Transverse colon (tissue), 4 donors: ENCODE results near the gene EEPD1. TPM values are rescaled to one million over a fixed set of nuclear protein-coding genes. Genes with fewer than 3 reads are reported as not detected.
A peak's percentile ranks its signal among the peaks of the same experiment; 100 is the strongest.

Experiments
- DNase-seq: peaks from one replicate; pipeline ENCODE4 v3.0.0-alpha.2; 2019
- H3K27ac ChIP-seq, 4 donors: fragments of 200-600 bp; sonication (generic); 2 replicates each; pipeline ENCODE4 v1.5.1; 2016 to 2018; ENCODE audit warnings: inconsistent platforms in 4 of 4
- H3K27me3 ChIP-seq: fragments of 200-600 bp; sonication (generic); 2 replicates; pipeline ENCODE4 v1.5.1; 2017; ENCODE audit warnings: inconsistent platforms
- H3K36me3 ChIP-seq, 4 donors: fragments of 200-600 bp; sonication (generic); 2 replicates each; pipeline ENCODE4 v1.5.1; 2017 to 2019; ENCODE audit warnings: inconsistent platforms in 4 of 4
- H3K4me1 ChIP-seq, 4 donors: fragments of 200-600 bp; sonication (generic); 2 replicates each; pipeline ENCODE4 v1.5.1; 2017 to 2020; ENCODE audit warnings: inconsistent platforms in 4 of 4
- H3K4me3 ChIP-seq, 4 donors: fragments of 200-600 bp; sonication (generic); 1 replicate in 1 of 4; 2 replicates in 3 of 4; pipeline versions ENCODE4 v1.5.1 to v1.6.1; 2017 to 2019; ENCODE audit warnings: inconsistent platforms in 4 of 4
- H3K9me3 ChIP-seq, 2 donors: fragments of 200-600 bp; sonication (generic); 2 replicates each; pipeline ENCODE4 v1.5.1; 2017 to 2019; ENCODE audit warnings: inconsistent platforms in 2 of 2
- CTCF ChIP-seq, 5 experiments: fragments of 200-600 bp in 3 of 5; fragments of 450-650 bp in 2 of 5; sonication (generic) in 3 of 5; IDR thresholded peaks; 1 replicate in 2 of 5; 2 replicates in 3 of 5; pipeline ENCODE4 v1.5.1; 2016 to 2017; ENCODE audit warnings: antibody characterized with exemption in 5 of 5, inconsistent platforms in 3 of 5, mild to moderate bottlenecking in 2 of 5, moderate library complexity in 1 of 5
- EP300 ChIP-seq: sonication (generic); formaldehyde crosslinking; IDR thresholded peaks from one replicate; pipeline ENCODE4 v1.6.1; 2017; ENCODE audit warnings: antibody characterized with exemption, low read depth
- POLR2A ChIP-seq: fragments of 450-650 bp; IDR thresholded peaks from one replicate; pipeline ENCODE4 v1.6.1; 2016; ENCODE audit warnings: antibody characterized with exemption, mild to moderate bottlenecking, moderate library complexity
- POLR2AphosphoS5 ChIP-seq, 3 donors: sonication (generic); formaldehyde crosslinking; IDR thresholded peaks; one replicate each; pipeline ENCODE4 v1.6.1; 2016; ENCODE audit warnings: antibody characterized with exemption in 3 of 3
- WGBS, 2 donors: methylation state at CpG; one replicate each; pipeline ENCODE4 v1.1.5; 2018; ENCODE audit warnings: low coverage in 1 of 2; 5-methylcytosine and 5-hydroxymethylcytosine counted together
- in situ Hi-C, 4 donors: fragments of 200-750 bp; cut with MboI; loops; one replicate each; pipeline versions ENCODE4 v1.15.0 to v1.15.1; 2017; ENCODE audit warnings: low sequenced_read_pairs in 3 of 4, low pct_ligation_motif_present in 1 of 4, low pct_unique_long_range_greater_than_20kb in 1 of 4
- intact Hi-C: fragments of 100-400 bp; cut with DNase I; formaldehyde crosslinking; loops from one replicate; pipeline ENCODE4 v1.15.1; 2023; ENCODE audit warnings: low total_unique reads
- total RNA-seq, 4 donors: library from RNA; depleted of rRNA; stranded (reverse); fragments of >200 nt; gene quantifications; one replicate each; pipeline ENCODE4 v1.1.0, GENCODE V29; 2016

The EEPD1 gene
- total RNA-seq, 4 donors from 2014 or later = 16.2 to 36.2 (median 25.2) TPM

- no peaks in the 10 kb centered on the region for H3K9me3 ChIP-seq
- intact Hi-C loops = no loop called here
- H3K4me3 ChIP-seq = no peak overlapping the region
- H3K27me3 ChIP-seq = no peaks in the 10 kb centered on the region
- in situ Hi-C loops = no loop called here
- no peak overlapping the region for H3K27ac ChIP-seq
- H3K4me1 ChIP-seq = peaks cover 0 to 8% (median 4%) of the 10 kb centered on the region in 4 donors
- no peak for DNase-seq
- 50% methylated on average over 1 of the region's 1 CpG; no CpG with 5 or more reads in 1 of the 2 donors for WGBS, 2 donors
- H3K36me3 ChIP-seq = no peaks in the 10 kb centered on the region
- no peak for TF ChIP-seq POLR2AphosphoS5 (IDR thresholded peaks at IDR 0.05)
- TF ChIP-seq CTCF (IDR thresholded peaks at IDR 0.05) = no peak
- no peak for TF ChIP-seq EP300
- no peak for TF ChIP-seq POLR2A
Observed at GRCh38 chr7:36199329-36199728, 46.3 kb downstream of the EEPD1 start.

- DNase-seq = no peak
- Histone ChIP-seq H3K4me3 (no peak overlapping the region), H3K27ac (no peak overlapping the region), H3K4me1 (peaks cover 2 to 20% (median 13%) of the 10 kb centered on the region in 4 donors), H3K27me3 (no peaks in the 10 kb centered on the region), H3K9me3 (no peaks in the 10 kb centered on the region), H3K36me3 (no peaks in the 10 kb centered on the region)
- WGBS, 2 donors = 75 to 87% methylated on average over 2 to 5 of the region's 5 CpGs
- intact Hi-C loops = no loop called here
- TF ChIP-seq CTCF (IDR thresholded peaks at IDR 0.05) (no peak), POLR2A (no peak), EP300 (no peak), POLR2AphosphoS5 (IDR thresholded peaks at IDR 0.05) (no peak)
- in situ Hi-C loops = no loop called here
Observed at GRCh38 chr7:36201122-36201723, 48.2 kb downstream of the EEPD1 start.

- TF ChIP-seq CTCF (IDR thresholded peaks at IDR 0.05) = no peak
- TF ChIP-seq EP300 = no peak
- TF ChIP-seq POLR2A = no peak
- no peak for TF ChIP-seq POLR2AphosphoS5 (IDR thresholded peaks at IDR 0.05)
- no peaks in the 10 kb centered on the region for H3K9me3 ChIP-seq
- H3K4me1 ChIP-seq = peaks cover 10 to 32% (median 17%) of the 10 kb centered on the region in 4 donors
- H3K27ac ChIP-seq = peak overlapping the region in 1 of 4 donors; percentile 21
- intact Hi-C loops = no loop called here
- no peak overlapping the region for H3K4me3 ChIP-seq
- DNase-seq = no peak
- H3K27me3 ChIP-seq = no peaks in the 10 kb centered on the region
- in situ Hi-C loops = no loop called here
- H3K36me3 ChIP-seq = no peaks in the 10 kb centered on the region
- WGBS, 2 donors = 69% methylated on average over 9 of the region's 9 CpGs; no CpG with 5 or more reads in 1 of the 2 donors
Observed at GRCh38 chr7:36202398-36202797, 49.3 kb downstream of the EEPD1 start.

GRCh38 chr7:36203071-36203790 is 50.2 kb downstream of the EEPD1 start:
- DNase-seq = no peak
- H3K4me3 ChIP-seq = no peak overlapping the region
- no peaks in the 10 kb centered on the region for H3K9me3 ChIP-seq
- TF ChIP-seq CTCF (IDR thresholded peaks at IDR 0.05) (no peak), POLR2A (no peak), POLR2AphosphoS5 (IDR thresholded peaks at IDR 0.05) (no peak), EP300 (no peak)
- intact Hi-C loops (no loop called here), in situ Hi-C loops (no loop called here)
- H3K4me1 ChIP-seq = peaks cover 10 to 40% (median 24%) of the 10 kb centered on the region in 4 donors
- H3K27me3 ChIP-seq = no peaks in the 10 kb centered on the region
- 33 to 52% methylated on average over 3 to 8 of the region's 8 CpGs for WGBS, 2 donors
- H3K27ac ChIP-seq = no peak overlapping the region
- no peaks in the 10 kb centered on the region for H3K36me3 ChIP-seq
